Measurements from ENCODE around the gene PKDCC. TPM values are rescaled to one million over a fixed set of nuclear protein-coding genes. Genes with fewer than 3 reads are reported as not detected.

Gene PKDCC
- total RNA-seq, 4 donors from 2014 or later: 155 to 328 (median 200) TPM

GRCh38 chr2:42001711-42002201, 46.1 kb upstream of the PKDCC start:
- H3K27me3 ChIP-seq: no peaks in the 10 kb centered on the region
- WGBS, 2 donors: 70 to 71% methylated on average over 21 of the region's 21 CpGs
- no peaks in the 10 kb centered on the region for H3K36me3 ChIP-seq
- peaks cover 0 to 8% (median 0%) of the 10 kb centered on the region in 4 donors for H3K9me3 ChIP-seq
- DNase-seq (ENCODE audit: low spot score in 2 of 2): no peak
- peaks cover 0 to 13% (median 0%) of the 10 kb centered on the region in 4 donors for H3K4me1 ChIP-seq
- H3K27ac ChIP-seq: no peak overlapping the region
- no peak for TF ChIP-seq POLR2A (IDR thresholded peaks at IDR 0.05)
- TF ChIP-seq EP300 (IDR thresholded peaks at IDR 0.05): no peak
- TF ChIP-seq, protein P1, sequence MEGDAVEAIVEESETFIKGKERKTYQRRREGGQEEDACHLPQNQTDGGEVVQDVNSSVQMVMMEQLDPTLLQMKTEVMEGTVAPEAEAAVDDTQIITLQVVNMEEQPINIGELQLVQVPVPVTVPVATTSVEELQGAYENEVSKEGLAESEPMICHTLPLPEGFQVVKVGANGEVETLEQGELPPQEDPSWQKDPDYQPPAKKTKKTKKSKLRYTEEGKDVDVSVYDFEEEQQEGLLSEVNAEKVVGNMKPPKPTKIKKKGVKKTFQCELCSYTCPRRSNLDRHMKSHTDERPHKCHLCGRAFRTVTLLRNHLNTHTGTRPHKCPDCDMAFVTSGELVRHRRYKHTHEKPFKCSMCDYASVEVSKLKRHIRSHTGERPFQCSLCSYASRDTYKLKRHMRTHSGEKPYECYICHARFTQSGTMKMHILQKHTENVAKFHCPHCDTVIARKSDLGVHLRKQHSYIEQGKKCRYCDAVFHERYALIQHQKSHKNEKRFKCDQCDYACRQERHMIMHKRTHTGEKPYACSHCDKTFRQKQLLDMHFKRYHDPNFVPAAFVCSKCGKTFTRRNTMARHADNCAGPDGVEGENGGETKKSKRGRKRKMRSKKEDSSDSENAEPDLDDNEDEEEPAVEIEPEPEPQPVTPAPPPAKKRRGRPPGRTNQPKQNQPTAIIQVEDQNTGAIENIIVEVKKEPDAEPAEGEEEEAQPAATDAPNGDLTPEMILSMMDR (IDR thresholded peaks at IDR 0.05): no peak
- no peak overlapping the region for H3K4me3 ChIP-seq

DNA sequence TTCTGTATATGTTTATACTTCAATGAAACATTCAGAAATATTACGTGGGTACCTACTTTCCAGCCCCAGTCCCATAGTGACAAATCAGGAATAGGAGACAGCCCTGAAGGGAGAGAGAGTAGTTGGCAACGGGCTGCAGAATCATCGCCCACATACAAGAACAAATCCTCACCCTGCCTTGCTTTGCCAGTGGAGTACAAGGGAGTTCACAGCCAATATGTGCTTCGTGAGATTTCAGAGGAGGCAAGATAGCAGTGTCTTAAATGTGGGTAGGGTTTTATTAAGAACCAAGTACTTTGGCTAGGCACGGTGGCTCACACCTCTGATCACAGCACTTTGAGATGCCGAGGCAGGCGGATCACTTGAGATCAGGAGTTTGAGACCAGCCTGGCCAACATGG, 40.3 kb upstream of the PKDCC start:
- H3K27ac ChIP-seq: no peak overlapping the region
- DNase-seq (ENCODE audit: low spot score in 2 of 2): no peak
- H3K4me3 ChIP-seq: no peak overlapping the region
- peaks cover 0 to 30% (median 8%) of the 10 kb centered on the region in 4 donors for H3K4me1 ChIP-seq
- TF ChIP-seq, protein P1 (IDR thresholded peaks at IDR 0.05): no peak
- no peak for TF ChIP-seq EP300 (IDR thresholded peaks at IDR 0.05)
- TF ChIP-seq POLR2A (IDR thresholded peaks at IDR 0.05): no peak
- H3K27me3 ChIP-seq: no peaks in the 10 kb centered on the region
- 86 to 90% methylated on average over 7 of the region's 7 CpGs for WGBS, 2 donors
- no peaks in the 10 kb centered on the region for H3K36me3 ChIP-seq
- H3K9me3 ChIP-seq: peaks cover 0 to 8% (median 0%) of the 10 kb centered on the region in 4 donors

DNA sequence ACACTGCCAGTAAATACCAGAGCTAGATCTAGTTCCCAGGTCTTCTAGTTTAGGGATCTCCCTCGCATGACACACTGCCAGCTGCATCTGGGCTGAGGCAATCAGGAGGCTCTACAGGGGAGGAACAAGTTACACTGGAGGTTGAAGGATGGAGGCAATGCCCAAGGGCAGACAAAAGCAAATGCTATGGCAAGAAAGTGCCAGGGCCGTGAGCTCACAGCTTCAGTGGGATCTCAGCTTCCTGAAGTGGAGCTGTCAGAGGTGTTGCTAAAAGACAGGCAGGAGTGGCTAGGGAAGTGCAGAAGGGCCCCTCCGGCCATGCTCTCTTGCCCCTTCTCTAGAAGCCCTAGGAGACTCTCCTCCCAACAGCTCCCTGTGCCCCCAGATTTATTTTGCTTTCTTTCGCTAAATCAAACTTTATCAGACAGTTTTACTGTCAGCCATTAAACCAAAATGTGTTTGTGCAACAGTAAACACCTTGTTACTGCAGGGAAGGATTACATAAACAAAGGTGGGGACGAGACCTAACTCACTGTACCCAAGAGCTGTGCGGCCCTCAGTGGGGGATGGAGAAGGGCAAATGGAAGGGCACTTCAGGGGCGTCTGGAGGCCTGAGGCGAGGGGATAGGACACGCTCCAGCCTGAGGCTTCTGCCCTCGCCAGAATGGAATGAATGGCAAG, 39.4 kb upstream of the PKDCC start:
- no peak overlapping the region for H3K27ac ChIP-seq
- whole genome bisulfite sequencing, 2 donors: 80 to 86% methylated on average over 10 of the region's 10 CpGs

DNA sequence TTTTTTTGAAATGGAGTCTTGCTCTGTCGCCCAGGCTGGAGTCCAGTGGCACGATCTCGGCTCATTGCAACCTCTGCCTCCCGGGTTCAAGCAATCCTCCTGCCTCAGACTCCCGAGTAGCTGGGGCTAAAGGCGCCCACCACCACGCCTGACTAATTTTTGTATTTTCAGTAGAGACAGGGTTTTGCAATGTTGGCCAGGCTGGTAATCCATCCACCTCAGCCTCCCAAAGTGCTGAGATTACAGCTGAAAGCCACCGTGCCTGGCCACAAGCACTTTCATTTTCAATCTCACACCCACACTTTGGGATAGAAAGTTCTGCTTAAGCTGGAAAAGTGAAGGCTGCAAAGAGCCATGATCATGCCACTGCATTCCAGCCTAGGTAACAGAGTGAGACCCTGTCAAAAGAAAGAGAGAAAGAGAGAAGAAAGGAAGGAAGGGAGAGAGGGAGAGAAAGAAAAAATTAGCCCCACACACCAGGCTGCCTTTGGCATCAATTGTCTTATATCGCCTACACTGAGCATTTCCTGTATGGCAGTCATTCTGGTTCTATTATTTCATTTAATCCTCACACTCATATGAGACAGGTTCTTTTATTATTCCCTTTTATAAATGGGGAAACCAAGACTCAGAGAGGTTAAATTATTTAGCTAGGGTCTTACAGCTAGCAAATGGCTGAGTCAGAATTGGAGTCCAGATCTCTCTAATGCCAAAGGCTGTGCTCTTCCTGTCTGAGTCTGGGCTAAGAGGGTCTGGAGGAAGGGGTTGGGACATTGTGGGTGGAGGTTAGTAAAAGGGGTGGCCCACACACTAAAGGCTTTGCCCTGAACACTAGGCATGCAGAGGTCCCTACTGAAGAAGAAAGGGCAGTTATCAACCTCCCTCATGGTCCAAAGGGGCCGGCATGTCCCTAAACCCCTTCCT, 37.9 kb upstream of the PKDCC start:
- DNase-seq (ENCODE audit: low spot score in 2 of 2): no peak
- Histone ChIP-seq H3K4me3 (peak overlapping the region in 1 of 4 donors; percentile 0), H3K27me3 (no peaks in the 10 kb centered on the region), H3K27ac (peak overlapping the region in 2 of 4 donors; percentile 38 to 61), H3K36me3 (no peaks in the 10 kb centered on the region), H3K4me1 (peaks cover 0 to 30% (median 8%) of the 10 kb centered on the region in 4 donors), H3K9me3 (no peaks in the 10 kb centered on the region)
- 71 to 79% methylated on average over 10 of the region's 10 CpGs for WGBS, 2 donors
- no peak for TF ChIP-seq POLR2A (IDR thresholded peaks at IDR 0.05)
- TF ChIP-seq EP300 (IDR thresholded peaks at IDR 0.05): no peak

More for the DNA sequence above, 39.4 kb upstream of the PKDCC start:
- no peak for DNase-seq (ENCODE audit: low spot score in 2 of 2)
- no peaks in the 10 kb centered on the region for H3K27me3 ChIP-seq
- no peaks in the 10 kb centered on the region for H3K36me3 ChIP-seq
- H3K4me1 ChIP-seq: peaks cover 0 to 30% (median 8%) of the 10 kb centered on the region in 4 donors
- no peak overlapping the region for H3K4me3 ChIP-seq
- TF ChIP-seq POLR2A (IDR thresholded peaks at IDR 0.05) (no peak), EP300 (IDR thresholded peaks at IDR 0.05) (no peak)
- TF ChIP-seq, protein P1 (IDR thresholded peaks at IDR 0.05): no peak
- H3K9me3 ChIP-seq: peaks cover 0 to 8% (median 0%) of the 10 kb centered on the region in 4 donors

DNA sequence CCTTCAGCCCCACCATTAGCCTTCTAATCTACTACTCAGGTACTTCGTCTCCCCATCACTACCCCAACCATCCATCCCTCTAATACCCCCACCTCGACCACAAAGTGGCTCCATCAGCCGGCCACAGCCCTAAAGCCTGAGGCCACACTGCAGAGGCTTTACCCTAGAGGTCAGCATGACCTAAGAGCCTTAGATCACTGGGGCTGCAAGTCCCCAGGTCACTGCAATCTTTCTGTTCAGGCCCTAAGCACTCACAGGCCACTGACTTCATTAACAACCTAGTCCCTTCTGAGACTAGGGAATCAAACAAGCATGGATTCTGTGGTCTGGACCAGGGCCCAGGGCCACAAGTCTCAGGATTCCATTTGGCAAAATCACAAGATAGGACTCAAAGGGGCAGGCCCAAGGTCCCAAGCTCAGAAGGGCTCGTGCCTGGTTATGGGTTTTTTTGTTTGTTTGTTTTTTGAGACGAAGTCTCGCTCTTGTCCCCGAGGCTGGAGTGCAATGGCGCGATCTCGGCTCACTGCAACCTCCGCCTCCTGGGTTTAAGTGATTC, 37.0 kb upstream of the PKDCC start:
- DNase-seq (ENCODE audit: low spot score in 2 of 2): peak in 1 of 2 donors; percentile 40
- WGBS, 2 donors: 60 to 68% methylated on average over 11 of the region's 11 CpGs

More for the DNA sequence above, 37.0 kb upstream of the PKDCC start:
- Histone ChIP-seq H3K4me3 (no peak overlapping the region), H3K36me3 (no peaks in the 10 kb centered on the region), H3K27ac (peak overlapping the region in 1 of 4 donors; percentile 61), H3K9me3 (no peaks in the 10 kb centered on the region), H3K27me3 (no peaks in the 10 kb centered on the region), H3K4me1 (peaks cover 0 to 30% (median 8%) of the 10 kb centered on the region in 4 donors)
- TF ChIP-seq, protein P1 (IDR thresholded peaks at IDR 0.05): no peak
- no peak for TF ChIP-seq POLR2A (IDR thresholded peaks at IDR 0.05)
- no peak for TF ChIP-seq EP300 (IDR thresholded peaks at IDR 0.05)

All from tibial nerve (tissue), 4 donors.